Measurements from ENCODE around the gene CLSTN2. TPM values are rescaled to one million over a fixed set of nuclear protein-coding genes. Genes with fewer than 3 reads are reported as not detected.

The CLSTN2 gene
- total and polyA plus RNA-seq, 2 of the 13 experiments (the other 11 are each of a cell fraction or from before 2014, with no cell fraction given), result not detected

DNA sequence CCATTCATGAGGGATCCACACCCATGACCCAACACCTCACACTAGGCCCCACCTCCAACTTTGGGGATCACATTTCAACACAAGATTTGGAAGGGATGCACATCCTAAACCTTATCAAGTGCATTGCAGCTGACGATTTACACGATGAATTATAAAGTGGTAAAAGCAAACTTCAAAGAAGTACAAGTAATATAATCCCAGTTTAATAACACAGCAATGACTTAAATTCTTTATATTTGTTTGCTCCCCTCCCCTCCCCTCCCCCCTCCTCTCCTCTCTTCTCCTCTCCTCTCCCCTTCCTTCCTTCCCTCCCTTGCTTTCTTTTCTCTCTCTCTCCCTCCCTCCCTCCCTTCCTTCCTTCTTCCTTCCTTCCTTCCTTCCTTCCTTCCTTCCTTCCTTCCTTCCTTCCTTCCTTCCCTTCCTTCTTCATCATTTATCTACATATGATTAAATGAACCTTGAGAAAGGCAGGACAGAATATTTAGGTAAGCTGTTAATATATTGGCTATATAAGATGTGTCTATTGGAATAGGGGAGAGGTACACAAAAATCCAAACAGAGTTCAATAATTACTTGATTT is 46.3 kb upstream of the CLSTN2 start:
- CTCF ChIA-PET (ENCODE audit: low intra/inter-chr PET ratio, low total read pairs), result no interaction called here
- WGBS (ENCODE audit: low lambda C conversion rate), result 5% methylated on average over 2 of the region's 2 CpGs
- DNase-seq (ENCODE audit: low spot score) (no peak), ATAC-seq (no peak), FAIRE-seq (no peak)
- in situ Hi-C loops (cut with HindIII; ENCODE audit: extremely low pct_ligation_motif_present, low pct_unique_long_range_greater_than_20kb) (no loop called here), intact Hi-C loops (cut with micrococcal nuclease; ENCODE audit: unreplicated experiment) (no loop called here)
- POLR2A ChIA-PET, result no interaction called here
- Histone ChIP-seq H3K4me3 (replicated peaks in 1 of 3; ENCODE audit: insufficient read depth in 1 of 3, low read depth in 2 of 3, low read length in 3 of 3) (no peak overlapping the region), H3K9ac (ENCODE audit: insufficient read depth, low read depth, low read length) (no peak overlapping the region), H2AFZ (ENCODE audit: low read length) (no peak overlapping the region), H3K4me2 (ENCODE audit: low read depth, low read length) (no peak overlapping the region), H3K4me1 (ENCODE audit: insufficient read depth, low read length) (no peaks in the 10 kb centered on the region), H3K27ac (ENCODE audit: extremely low read length, insufficient read depth, low read length) (no peak overlapping the region), H3K79me2 (ENCODE audit: insufficient read depth, low read length) (no peaks in the 10 kb centered on the region), H4K20me1 (ENCODE audit: insufficient read depth, low read length) (no peaks in the 10 kb centered on the region), H3K36me3 (replicated peaks in 1 of 2; ENCODE audit: control insufficient read depth in 1 of 2, insufficient read depth in 2 of 2, low read length in 2 of 2) (no peaks in the 10 kb centered on the region), H3K27me3 (ENCODE audit: control insufficient read depth in 1 of 2, insufficient read depth in 2 of 2, low read length in 2 of 2) (no peaks in the 10 kb centered on the region), H3K9me3 (ENCODE audit: low read length) (no peaks in the 10 kb centered on the region)
- TF ChIP-seq KLF11 (CRISPR knock-in tag; IDR thresholded peaks at IDR 0.05) (no peak), ZNF788 (CRISPR knock-in tag; IDR thresholded peaks at IDR 0.05; ENCODE audit: borderline replicate concordance) (no peak), HNRNPK (IDR thresholded peaks at IDR 0.05; ENCODE audit: low read depth, low read length, poor library complexity, severe bottlenecking) (peak; percentile 70), PCBP1 (IDR thresholded peaks at IDR 0.05; ENCODE audit: borderline replicate concordance, low read depth, low read length) (0 out of 2 replicates have a peak, but pooled peaks have one; percentile 30)
- TF ChIP-seq, protein P1, sequence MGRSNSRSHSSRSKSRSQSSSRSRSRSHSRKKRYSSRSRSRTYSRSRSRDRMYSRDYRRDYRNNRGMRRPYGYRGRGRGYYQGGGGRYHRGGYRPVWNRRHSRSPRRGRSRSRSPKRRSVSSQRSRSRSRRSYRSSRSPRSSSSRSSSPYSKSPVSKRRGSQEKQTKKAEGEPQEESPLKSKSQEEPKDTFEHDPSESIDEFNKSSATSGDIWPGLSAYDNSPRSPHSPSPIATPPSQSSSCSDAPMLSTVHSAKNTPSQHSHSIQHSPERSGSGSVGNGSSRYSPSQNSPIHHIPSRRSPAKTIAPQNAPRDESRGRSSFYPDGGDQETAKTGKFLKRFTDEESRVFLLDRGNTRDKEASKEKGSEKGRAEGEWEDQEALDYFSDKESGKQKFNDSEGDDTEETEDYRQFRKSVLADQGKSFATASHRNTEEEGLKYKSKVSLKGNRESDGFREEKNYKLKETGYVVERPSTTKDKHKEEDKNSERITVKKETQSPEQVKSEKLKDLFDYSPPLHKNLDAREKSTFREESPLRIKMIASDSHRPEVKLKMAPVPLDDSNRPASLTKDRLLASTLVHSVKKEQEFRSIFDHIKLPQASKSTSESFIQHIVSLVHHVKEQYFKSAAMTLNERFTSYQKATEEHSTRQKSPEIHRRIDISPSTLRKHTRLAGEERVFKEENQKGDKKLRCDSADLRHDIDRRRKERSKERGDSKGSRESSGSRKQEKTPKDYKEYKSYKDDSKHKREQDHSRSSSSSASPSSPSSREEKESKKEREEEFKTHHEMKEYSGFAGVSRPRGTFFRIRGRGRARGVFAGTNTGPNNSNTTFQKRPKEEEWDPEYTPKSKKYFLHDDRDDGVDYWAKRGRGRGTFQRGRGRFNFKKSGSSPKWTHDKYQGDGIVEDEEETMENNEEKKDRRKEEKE (IDR thresholded peaks at IDR 0.05), result no peak
- BruUV-seq (replicated peaks), result no TSS peak
